Daoy (cell line): ENCODE data around the gene TRIM44. TPM values are rescaled to one million over a fixed set of nuclear protein-coding genes. Genes with fewer than 3 reads are reported as not detected.

Experiments used
- DNase-seq: peaks from one replicate; pipeline ENCODE4 v3.0.0-alpha.2; 2015; ENCODE audit warnings: low read depth
- total RNA-seq: library from RNA; depleted of rRNA; stranded (reverse); fragments of >200 nt; shearing (Covaris generic); gene quantifications from 2 replicates; pipeline ENCODE4 v1.2.3, GENCODE V29; 2014; rRNA removed

TRIM44 gene
- 13.2 and 28.9 TPM in 2 replicates for total RNA-seq

DNA sequence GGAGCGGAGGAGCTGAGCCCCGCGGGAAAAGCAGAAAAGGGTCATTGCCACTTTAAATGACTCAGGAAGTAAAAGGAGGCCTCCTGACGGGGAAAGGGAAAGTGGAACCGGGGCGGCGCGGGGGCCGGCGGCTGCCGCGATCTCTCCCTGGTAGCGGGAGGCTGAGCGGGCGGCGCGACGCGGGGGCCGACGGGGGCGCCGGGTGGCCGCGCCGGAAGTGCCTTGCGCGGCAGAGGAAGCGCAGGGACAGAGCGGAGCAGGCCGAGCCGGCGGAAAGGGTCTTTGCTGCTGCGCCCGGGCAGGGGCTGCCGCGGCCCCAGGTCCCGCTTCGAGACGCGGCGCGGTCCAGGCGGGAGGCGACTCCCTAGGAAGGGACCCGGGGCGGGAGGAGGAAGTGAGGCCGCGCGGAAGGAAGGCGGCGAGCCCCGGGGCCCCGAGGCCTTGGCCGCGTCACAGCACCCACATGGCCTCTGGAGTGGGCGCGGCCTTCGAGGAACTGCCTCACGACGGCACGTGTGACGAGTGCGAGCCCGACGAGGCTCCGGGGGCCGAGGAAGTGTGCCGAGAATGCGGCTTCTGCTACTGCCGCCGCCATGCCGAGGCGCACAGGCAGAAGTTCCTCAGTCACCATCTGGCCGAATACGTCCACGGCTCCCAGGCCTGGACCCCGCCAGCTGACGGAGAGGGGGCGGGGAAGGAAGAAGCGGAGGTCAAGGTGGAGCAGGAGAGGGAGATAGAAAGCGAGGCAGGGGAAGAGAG lies at the start of gene TRIM44:
TSS of gene TRIM44 (plus strand) at position 127 of the 759 bp plus-strand sequence. CDS start at position 464, 337 bp downstream.
- DNase-seq = peak; percentile 85

GRCh38 chr11:35614939-35615569 lies 47.5 kb upstream of the TRIM44 start:
- DNase-seq = peak; percentile 50

GRCh38 chr11:35615921-35616900 lies 46.4 kb upstream of the TRIM44 start:
- peak; percentile 71 for DNase-seq

DNA sequence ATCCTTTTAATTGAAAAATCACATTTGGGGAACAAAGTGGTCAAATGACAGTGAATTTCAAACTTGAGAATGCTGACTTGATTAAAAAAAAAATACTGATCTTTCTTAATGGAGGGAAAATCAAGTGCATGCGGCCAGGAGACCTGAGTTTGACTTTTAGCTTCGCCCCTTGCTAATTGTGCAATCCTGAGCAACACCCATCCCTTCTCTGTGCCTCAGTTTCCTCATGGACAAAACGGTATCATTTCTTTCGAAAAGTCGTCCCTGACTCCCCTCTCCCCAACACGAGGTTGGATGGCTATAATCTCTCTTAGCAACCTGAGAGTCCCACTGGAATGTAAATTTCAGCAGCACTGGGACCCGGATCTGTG lies 45.3 kb upstream of the TRIM44 start:
- DNase-seq = no peak

DNA sequence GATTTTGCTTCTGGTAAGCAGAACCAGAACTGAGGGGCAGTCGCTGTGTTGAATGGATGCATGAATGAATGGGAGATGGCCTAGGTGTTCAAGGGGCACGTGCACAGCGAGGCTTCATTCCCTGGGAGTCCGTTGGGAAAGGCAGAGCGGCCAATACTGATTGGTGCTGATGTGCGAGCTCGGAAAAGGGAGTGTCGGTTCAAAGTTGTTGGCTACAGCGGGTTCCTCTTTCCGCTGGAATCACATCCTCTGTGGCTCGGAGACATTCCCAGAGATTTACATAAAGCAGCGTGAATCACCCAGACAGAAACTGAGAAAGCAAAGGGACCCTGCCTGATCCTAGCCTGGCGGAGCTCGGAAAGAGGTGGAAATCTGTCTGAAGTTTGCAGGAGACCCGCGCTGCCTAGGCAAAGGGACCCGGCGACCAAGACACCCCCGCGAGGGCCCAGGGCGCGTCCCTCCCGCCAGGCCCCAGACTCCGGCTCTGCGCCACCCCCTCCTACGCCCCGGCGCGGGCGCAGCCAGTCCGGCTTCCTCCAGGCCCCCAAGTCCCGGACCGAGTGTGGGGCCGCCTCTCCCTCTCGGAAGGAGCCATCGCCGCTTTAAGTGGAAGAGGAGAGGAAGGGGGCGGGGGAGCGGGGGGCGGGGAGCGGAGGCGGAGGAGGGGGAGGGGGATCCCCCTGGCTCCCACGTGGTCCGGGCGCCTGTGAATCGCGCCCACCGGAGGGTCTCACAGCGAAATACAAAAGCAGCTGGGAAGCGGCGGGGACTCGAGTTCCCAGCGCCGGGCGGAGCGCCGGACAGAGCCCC lies 44.7 kb upstream of the TRIM44 start, which contains the start of gene FJX1:
TSS of gene FJX1 (plus strand) at position 774 of the 810 bp plus-strand sequence. CDS start 177 bp downstream, outside the sequence.
- DNase-seq = peak; percentile 87

DNA sequence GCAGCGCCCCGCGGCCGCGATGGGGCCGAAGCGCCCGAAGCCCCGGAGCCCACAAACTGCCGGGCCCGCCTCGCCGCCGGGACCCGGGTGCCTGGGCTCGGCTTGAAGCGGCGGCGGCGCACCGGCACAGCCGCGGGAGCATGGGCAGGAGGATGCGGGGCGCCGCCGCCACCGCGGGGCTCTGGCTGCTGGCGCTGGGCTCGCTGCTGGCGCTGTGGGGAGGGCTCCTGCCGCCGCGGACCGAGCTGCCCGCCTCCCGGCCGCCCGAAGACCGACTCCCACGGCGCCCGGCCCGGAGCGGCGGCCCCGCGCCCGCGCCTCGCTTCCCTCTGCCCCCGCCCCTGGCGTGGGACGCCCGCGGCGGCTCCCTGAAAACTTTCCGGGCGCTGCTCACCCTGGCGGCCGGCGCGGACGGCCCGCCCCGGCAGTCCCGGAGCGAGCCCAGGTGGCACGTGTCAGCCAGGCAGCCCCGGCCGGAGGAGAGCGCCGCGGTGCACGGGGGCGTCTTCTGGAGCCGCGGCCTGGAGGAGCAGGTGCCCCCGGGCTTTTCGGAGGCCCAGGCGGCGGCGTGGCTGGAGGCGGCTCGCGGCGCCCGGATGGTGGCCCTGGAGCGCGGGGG lies 44.0 kb upstream of the TRIM44 start:
- DNase-seq = peak; percentile 50

- peak; percentile 63 for DNase-seq
Measured at GRCh38 chr11:35619116-35619854, 43.3 kb upstream of the TRIM44 start.

- DNase-seq = peak; percentile 66
Measured at GRCh38 chr11:35619855-35620640, 42.5 kb upstream of the TRIM44 start.

- no peak for DNase-seq
Measured at GRCh38 chr11:35620795-35621194, 41.8 kb upstream of the TRIM44 start.

GRCh38 chr11:35621620-35622019 lies 41.0 kb upstream of the TRIM44 start:
- no peak for DNase-seq

- DNase-seq = peak; percentile 56
Measured at GRCh38 chr11:35622070-35622469, 40.5 kb upstream of the TRIM44 start.

DNA sequence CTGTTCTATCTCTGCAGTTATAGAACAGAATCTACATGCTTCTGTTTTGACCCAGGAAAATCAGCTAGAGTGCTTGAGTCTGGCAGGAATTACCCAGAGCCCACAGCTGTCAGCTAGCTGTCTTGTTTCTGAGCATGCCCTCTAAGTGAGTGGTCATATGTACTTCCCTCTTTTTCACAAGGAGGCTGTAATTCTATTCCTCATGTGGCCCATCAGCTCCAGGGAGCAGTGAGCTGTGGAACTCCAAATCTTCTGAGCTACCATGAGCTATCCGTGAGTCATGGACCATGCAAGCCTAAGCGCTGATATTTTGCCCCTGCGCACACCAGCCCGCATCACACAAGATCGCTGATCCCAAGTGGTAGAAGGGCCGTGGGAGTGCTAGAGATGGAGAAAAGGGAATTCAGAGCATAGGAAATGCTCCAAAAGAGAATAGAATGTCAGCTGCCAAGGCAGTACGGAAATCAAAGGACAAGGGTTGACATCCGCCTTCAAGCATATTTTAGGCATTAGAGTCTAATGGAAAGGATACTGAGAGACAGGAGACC lies 38.9 kb upstream of the TRIM44 start:
- DNase-seq = peak; percentile 80

GRCh38 chr11:35624316-35624715 lies 38.3 kb upstream of the TRIM44 start:
- no peak for DNase-seq

DNA sequence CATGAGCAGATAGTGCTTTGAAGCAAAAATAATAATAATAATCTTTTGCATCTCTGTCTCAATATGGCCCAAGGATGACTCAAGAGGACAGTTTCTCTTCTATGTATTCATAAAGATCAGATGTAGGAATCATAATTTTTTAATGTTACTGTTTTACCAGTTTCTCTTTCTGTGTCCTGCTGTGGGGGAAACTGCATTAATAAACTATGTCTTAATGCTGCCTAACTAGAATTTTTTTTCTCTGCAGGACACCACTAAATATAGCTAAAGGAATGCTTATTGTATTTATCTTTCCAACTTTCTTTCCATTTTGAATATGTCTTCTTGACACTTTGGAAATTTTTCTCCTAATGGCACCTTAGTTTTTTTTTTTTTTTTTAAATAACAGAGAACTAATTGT lies 37.8 kb upstream of the TRIM44 start:
- no peak for DNase-seq

- no peak for DNase-seq
Measured at GRCh38 chr11:35626501-35626900, 36.1 kb upstream of the TRIM44 start.

GRCh38 chr11:35629511-35629910 lies 33.1 kb upstream of the TRIM44 start:
- DNase-seq = no peak

DNA sequence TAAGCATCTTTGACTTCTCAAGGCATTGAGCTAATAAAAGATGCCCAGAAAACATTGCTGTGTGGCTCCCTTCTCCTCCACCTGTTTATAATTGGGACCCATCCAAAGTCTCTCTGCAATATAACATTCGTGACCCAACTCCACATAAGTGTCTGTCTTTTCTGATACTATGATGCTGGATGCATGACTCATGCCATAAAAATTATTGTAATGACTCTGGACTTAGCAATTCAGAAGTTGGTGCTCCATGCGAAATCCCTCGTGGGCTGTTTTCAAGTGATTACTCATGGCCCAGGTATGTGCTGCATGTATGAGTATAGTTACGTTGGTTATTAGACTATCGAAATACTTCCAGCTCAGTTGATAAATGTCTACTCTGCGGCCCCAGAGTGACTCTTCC lies 32.7 kb upstream of the TRIM44 start:
- DNase-seq = peak; percentile 94

- no peak for DNase-seq
Measured at GRCh38 chr11:35631891-35632290, 30.7 kb upstream of the TRIM44 start.

- DNase-seq = peak; percentile 31
Measured at GRCh38 chr11:35632301-35632700, 30.3 kb upstream of the TRIM44 start.
